GM12875 (cell line): ENCODE results near the gene PYY.
"Not testable (repeated sequence)": the region's sequence is repeated elsewhere in the genome, so short reads cannot be mapped to it uniquely, and the experiment has no call there.

Source experiments
- H3K4me3 ChIP-seq: one replicate; pipeline ENCODE4 v1.5.1; 2011; ENCODE audit warnings: low read depth, low read length, control low read depth
- CTCF ChIP-seq: IDR thresholded peaks from 2 replicates; pipeline ENCODE4 v1.5.1; 2011; ENCODE audit warnings: low read depth, mild to moderate bottlenecking, control low read depth, inconsistent platforms, low read length, moderate library complexity, borderline replicate concordance; ENCODE audit not compliant: insufficient read depth

PYY gene

DNA sequence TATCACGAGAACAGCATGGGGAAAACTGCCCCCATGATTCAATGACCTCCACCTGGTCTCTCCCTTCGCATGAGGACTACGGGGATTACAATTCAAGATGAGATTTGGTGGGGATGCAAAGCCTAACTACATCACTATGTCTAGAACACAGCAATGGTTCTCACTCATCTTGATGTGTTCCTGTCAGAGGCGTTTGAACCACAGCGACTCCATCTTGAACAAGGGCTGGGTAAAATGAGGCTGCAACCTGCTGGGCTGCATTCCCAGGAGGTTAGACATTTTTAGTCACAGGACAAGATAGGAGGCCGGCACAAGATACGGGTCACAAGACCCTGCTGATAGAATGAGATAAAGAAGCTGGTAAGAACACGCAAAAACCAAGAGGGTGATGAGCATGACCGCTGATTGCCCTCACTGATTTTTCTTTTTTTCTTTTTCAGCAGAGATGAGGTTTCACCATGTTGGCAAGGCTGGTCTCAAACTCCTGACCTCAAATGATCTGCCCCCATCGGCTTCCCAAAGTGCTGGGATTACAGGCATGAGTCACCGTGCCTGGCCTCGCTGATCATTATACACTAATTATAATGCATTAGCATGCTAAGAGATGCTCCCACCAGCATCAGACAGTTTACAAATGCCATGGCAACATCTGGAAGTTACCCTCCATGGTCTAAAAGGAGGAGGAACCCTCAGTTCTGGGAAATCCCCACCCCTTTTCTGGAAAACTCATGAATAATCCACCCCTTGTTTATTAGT lies 8.5 kb downstream of the PYY start:
- TF ChIP-seq CTCF, result no peak
- H3K4me3 ChIP-seq, result no peak overlapping the region

DNA sequence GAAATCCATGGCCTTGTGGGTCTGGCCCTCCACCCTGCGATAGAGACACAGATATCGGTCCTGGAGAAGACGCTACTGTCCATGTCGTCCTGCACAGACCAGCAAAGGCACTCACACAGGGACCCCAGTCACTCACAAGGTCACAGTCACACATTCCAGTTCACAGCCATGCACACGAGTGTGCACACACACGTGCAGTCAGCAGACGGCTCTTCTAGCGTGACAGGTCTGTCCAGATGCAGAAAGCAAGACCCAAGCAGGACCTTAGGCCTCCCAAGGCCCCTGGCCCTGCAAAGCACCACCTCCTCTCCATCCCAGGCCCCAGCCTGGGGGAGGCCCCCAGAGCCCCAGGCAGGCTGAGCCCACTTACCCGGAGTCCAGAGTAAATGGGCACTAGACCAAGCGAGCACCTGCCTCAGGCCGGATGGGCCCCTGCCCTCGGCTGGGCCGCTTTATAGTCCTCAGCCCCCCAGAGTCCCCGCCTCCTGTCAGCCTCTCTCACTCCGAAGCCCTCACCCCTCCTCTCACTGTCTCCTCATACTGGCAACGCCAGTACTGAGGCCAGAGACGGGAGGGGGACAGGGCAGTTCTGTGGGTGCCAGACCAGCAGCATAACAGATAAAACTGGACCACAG lies 11.6 kb downstream of the PYY start, which contains the start of gene PPY:
TSS of gene PPY (minus strand) at position 426 of the 635 bp plus-strand sequence. CDS start 822 bp downstream, outside the sequence.
- no peak within 1 kb of the TSS for H3K4me3 ChIP-seq
- TF ChIP-seq CTCF, result no peak

DNA sequence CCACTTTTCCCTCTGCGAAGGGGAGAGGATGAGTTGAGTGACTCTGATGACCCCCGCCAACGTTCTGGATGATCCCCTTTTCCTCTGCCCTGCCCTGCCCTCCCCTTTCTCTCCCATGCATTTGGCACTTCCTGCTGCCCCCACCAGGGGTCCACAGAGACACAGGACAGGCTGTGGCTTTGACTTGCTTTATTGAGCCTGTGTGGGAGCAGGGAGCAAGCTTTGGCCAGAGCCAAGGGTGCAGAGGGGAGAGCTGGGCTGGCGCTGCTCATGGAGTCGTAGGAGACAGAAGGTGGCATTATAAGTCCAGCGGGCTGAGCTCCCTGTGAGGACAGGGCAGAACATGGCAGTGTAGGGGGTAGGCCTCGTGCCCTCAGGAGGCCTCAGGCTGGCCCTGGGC lies 13.1 kb downstream of the PYY start:
- no peak overlapping the region for H3K4me3 ChIP-seq
- TF ChIP-seq CTCF, result peak; percentile 69; the same call in 1 of the 2 replicates

- no peak overlapping the region for H3K4me3 ChIP-seq
- no peak for TF ChIP-seq CTCF
Observed at GRCh38 chr17:43939886-43940285, 13.9 kb downstream of the PYY start.

- not testable (repeated sequence) for H3K4me3 ChIP-seq
Observed at GRCh38 chr17:43939452-43939851, 14.3 kb downstream of the PYY start.

DNA sequence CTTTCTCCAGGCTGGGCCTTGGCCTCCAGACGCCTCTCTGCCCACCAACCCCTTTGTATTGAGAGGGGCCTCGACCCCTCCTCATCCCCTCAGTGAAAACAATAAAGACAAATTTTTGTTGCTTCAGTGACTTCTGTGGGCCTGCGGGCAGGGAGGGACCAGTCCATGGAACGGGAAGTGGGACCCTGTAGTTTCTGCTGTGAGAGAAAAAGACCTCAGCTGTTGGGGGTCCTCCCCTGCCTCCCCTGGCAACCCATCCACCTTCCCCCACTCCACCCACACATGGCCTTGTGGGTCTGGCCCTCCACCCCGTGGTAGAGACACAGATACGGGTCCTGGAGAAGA lies 14.9 kb downstream of the PYY start:
- no peak overlapping the region for H3K4me3 ChIP-seq

DNA sequence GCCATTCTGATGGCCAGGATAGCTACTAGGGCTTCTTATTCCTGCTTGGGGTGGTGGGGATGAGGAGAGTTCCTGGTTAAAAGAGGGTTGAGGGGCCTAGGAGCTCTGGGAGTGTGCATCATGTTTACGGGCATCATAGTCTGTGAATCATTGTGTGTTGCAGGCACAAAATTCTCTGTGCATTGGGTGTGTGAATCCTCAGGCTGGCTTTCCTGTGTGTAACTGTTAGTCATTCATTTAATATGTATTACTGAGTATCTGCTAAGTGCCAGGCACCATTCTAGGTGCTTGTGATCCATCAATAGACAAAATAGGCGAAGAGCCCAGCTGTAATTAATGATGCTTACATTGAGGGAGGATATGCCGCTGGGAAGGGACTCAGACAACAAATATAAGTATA lies 17.3 kb downstream of the PYY start:
- no peak overlapping the region for H3K4me3 ChIP-seq
- TF ChIP-seq CTCF, result no peak

More for the DNA sequence above, 14.9 kb downstream of the PYY start:
- no peak for TF ChIP-seq CTCF
